Measurements from ENCODE around the gene SLC44A4.

DNA sequence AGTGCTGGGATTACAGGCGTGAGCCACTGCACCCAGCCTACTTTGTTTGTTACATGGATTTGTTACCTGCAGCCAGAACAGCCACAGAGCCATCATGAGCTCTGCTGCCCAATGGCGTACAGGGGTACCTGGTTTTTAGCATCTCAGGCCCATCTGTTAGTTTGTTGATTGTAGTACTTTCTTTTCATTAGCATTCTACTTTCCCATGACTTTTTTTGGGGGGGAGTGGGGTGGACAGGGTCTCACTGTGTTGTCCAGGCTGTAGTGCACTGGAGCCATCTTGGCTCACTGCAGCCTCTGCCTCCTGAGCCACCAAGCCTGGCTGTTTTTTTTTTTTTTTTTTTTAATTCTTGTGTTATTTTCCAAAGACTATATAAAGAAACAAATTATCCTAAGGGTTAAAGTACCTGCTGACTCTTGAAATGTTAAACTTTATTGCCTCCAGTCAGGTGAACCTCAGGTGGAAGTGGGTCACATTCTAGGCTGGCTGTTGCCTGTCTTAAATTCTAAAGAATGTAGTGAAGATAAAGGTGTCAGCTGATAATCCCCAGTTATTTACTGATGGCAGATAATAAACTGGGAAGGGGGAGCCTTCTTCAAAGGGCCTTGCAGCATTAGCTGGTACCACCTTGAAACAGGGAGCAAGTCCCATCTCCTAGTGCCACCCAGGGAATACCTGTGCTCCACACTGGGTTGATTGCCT, 31.4 kb downstream of the SLC44A4 start:
- TF ChIP-seq, protein P1, sequence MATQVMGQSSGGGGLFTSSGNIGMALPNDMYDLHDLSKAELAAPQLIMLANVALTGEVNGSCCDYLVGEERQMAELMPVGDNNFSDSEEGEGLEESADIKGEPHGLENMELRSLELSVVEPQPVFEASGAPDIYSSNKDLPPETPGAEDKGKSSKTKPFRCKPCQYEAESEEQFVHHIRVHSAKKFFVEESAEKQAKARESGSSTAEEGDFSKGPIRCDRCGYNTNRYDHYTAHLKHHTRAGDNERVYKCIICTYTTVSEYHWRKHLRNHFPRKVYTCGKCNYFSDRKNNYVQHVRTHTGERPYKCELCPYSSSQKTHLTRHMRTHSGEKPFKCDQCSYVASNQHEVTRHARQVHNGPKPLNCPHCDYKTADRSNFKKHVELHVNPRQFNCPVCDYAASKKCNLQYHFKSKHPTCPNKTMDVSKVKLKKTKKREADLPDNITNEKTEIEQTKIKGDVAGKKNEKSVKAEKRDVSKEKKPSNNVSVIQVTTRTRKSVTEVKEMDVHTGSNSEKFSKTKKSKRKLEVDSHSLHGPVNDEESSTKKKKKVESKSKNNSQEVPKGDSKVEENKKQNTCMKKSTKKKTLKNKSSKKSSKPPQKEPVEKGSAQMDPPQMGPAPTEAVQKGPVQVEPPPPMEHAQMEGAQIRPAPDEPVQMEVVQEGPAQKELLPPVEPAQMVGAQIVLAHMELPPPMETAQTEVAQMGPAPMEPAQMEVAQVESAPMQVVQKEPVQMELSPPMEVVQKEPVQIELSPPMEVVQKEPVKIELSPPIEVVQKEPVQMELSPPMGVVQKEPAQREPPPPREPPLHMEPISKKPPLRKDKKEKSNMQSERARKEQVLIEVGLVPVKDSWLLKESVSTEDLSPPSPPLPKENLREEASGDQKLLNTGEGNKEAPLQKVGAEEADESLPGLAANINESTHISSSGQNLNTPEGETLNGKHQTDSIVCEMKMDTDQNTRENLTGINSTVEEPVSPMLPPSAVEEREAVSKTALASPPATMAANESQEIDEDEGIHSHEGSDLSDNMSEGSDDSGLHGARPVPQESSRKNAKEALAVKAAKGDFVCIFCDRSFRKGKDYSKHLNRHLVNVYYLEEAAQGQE (IDR thresholded peaks at IDR 0.05; ENCODE audit: insufficient read depth in 1 of 2, low read depth in 2 of 2, low read length in 2 of 2), result no peak
- no peak for TF ChIP-seq POLR2AphosphoS5 (IDR thresholded peaks at IDR 0.05; ENCODE audit: low read depth, low read length)
- no peak for TF ChIP-seq TAF1 (IDR thresholded peaks at IDR 0.05; ENCODE audit: borderline replicate concordance, insufficient read depth, low read length)
- TF ChIP-seq SIN3A (IDR thresholded peaks at IDR 0.05; ENCODE audit: borderline replicate concordance, insufficient read depth, low read length), result no peak

Data from PFSK-1 (cell line).